Pons (tissue), 1 donor: ENCODE measurements around the gene POLR2I.
"Not testable (repeated sequence)": the region's sequence is repeated elsewhere in the genome, so short reads cannot be mapped to it uniquely, and the experiment has no call there.

ENCODE experiments used
- DNase-seq: peaks from one replicate; pipeline ENCODE4 v3.0.0-alpha.2; 2016; ENCODE audit warnings: low spot score

Gene POLR2I

DNA sequence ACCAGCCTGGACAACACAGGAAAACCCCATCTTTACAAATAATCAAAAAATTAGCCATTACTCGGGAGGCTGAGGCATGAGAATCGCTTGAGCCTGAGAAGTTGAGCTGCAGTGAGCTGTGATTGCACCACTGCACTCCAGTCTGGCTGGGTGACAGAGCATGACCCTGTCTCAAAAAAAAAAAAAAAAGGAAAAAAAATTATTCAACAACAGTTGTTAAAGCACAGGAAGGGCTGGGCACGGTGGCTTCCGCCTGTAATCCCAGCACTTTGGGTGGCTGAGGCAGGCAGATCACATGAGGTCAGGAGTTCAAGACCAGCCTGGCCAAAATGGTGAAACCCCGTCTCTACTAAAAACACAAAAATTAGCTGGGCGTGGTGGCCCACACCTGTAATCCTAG, 16.5 kb upstream of the POLR2I start:
- not testable (repeated sequence) for DNase-seq

GRCh38 chr19:36128392-36128736, 13.7 kb upstream of the POLR2I start:
- DNase-seq: no peak

DNA sequence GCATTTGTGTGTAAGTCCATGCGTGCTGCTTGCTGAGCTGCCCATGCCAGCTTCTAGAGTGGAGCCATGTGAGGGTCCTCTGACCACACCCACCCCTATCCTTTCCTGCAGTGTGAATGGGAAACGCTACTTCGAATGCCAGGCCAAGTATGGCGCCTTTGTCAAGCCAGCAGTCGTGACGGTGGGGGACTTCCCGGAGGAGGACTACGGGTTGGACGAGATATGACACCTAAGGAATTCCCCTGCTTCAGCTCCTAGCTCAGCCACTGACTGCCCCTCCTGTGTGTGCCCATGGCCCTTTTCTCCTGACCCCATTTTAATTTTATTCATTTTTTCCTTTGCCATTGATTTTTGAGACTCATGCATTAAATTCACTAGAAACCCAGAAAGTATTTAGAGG, 10.9 kb upstream of the POLR2I start:
- no peak for DNase-seq

- no peak for DNase-seq
These were observed 6.9 kb upstream of the POLR2I start for GRCh38 chr19:36121486-36122124.

GRCh38 chr19:36120984-36121358, 6.3 kb upstream of the POLR2I start:
- DNase-seq: no peak

DNA sequence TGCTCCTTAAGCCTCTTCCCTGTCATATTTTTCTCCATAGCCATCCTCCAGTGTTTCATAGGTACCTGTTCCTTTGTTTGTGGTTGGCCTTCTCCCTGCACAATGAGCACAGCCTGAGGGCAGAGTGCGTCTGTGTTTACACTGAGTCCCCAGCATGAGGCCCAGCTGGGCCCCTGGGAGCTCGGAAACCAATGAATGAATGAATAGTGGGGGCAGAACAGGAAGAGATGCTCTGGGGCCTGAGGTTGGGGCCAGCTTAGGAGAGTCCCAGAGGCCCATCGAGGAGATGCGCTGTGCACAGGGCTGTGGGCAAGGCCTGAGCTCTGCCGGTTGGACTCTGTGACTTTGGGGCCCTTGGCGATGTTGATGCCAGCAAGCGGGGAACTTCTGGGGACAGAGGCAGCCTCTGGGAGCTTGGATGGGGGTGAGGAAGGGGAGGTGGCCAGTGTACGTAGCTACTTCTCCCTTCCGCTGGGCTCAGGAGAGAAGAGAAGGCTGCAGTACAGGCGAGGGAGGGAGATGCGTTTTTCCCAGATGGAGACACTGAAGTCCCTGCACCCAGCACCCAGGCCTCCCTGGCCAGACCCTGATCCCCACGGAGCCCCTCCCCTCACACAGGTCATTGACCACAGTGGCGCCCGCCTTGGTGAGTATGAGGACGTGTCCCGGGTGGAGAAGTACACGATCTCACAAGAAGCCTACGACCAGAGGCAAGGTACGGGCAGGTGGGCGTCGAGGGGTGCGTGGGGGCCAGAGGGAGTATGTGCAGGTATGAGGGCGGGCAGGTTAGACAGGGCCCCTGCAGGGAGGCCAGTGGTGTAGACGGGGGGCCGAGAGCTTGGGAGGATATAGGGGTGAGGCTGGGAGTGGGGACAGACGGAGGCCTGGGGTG, 5.7 kb upstream of the POLR2I start:
- DNase-seq: no peak

GRCh38 chr19:36116344-36116637, 1.6 kb upstream of the POLR2I start:
- DNase-seq: no peak

DNA sequence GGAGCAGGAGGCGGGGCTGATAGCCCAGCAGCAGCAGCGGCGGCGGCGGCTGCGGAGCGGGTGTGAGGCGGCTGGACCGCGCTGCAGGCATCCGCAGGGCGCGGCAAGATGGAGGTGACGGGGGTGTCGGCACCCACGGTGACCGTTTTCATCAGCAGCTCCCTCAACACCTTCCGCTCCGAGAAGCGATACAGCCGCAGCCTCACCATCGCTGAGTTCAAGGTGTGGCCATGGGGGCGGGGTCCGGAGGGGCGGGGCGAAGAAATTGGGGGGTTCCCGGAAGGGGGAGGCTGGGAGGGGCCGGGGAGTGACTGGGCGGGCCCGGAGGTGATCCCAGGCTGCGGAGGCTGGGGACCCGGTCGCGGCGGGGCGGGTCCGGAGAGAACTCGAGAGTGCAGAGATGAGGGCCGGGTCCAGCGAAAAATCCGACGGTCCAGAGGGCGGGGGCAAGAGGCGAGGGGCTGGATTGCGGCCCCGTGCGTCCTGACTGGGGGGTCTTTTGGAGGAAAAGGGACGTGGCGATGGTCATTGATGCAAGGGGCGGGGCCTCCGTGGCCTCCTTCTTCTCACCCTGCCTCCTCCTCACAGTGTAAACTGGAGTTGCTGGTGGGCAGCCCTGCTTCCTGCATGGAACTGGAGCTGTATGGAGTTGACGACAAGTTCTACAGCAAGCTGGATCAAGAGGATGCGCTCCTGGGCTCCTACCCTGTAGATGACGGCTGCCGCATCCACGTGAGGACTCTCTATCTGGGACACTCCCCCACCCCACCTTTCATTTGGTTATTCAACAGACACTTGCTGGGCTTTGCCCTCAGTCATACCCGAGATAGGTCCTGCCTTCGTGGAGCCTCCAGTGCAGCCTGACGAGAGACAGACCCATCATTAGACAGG, 1.0 kb upstream of the POLR2I start, which contains the start of gene TBCB:
Gene TBCB (plus strand): TSS at position 16 of the 891 bp plus-strand sequence. CDS start 93 bp downstream, at position 109.
- no peak for DNase-seq

GRCh38 chr19:36113894-36114720, 568 bp downstream of the POLR2I start:
- peak; percentile 39 for DNase-seq

GRCh38 chr19:36113425-36113824, 1.2 kb downstream of the POLR2I start:
- no peak for DNase-seq

DNA sequence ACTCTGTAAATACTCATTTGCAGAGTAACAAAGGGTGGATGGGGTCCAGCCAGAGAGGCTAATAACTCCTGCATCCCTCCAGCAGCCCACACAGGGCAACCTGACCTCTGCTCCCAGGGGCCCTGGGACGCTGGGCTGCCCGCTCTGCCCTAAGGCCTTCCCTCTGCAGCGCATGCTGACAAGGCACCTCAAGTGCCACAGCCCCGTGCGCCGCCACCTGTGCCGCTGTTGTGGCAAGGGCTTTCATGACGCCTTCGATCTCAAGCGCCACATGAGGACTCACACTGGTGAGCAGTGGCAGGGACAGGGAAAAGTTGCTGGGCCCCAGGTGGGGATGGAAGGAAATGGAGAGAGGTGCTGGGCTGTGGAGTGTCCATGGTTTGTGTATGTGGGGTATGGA, 2.0 kb downstream of the POLR2I start:
- no peak for DNase-seq

GRCh38 chr19:36111200-36111539, 3.5 kb downstream of the POLR2I start:
- DNase-seq: no peak

DNA sequence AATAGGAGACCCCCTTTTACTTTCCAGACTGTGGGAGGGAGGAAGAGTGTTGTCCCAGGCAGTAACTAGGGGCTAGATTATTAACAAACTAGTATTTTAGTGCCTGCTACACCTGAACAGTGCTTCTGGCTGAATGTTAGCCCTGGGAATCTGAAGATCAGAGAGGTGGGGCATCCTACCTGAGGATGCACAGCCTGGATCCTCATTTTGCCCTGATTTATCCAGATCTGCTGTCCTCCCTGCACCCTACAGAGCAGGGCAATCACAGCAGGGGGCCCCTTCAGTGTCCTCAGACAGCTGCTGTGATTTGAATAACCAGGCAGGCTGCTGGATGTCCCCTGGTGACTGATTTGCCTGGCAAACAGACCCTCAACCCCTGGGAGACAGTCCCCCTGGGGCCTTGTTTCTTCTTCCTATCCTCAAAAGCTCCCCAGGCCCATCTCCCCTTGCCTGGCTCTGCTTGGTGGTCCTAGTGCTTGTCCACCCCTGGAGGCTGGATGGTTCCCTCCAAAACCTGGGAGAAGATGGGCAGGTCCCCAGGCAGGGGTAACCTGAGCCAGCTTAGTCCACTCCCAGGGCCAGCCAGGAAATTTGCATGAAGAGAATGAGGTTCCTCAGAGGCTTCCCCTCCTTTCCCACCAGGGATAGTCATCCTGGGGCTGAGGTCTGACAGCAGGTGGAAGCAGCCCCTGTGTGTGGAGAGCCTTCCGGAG, 4.0 kb downstream of the POLR2I start, which contains the start of gene OVOL3:
Gene OVOL3 (plus strand): TSS at position 657 of the 713 bp plus-strand sequence. CDS start 60 bp downstream, outside the sequence.
- no peak for DNase-seq

DNA sequence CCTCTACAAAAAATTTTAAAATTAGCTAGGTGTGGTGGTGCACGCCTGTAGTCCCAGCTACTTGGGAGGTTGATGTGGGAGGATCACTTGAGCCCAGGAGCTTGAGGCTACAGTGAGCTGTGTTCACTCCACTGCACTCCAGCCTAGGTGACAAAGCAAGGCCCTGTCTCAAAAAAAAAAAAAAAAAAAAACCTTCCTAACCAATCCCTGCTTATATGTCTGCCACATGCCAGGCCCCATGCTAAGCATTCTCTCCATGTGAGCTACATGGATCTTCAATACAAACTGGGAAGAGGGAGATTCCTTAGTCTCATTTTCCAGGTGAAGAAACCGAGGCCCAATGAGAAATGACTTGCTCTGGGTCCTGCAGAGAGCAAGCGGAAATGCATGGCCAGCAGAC, 6.0 kb downstream of the POLR2I start:
- DNase-seq: no peak

- DNase-seq: no peak
These were observed 7.7 kb downstream of the POLR2I start for GRCh38 chr19:36106991-36107390.

DNA sequence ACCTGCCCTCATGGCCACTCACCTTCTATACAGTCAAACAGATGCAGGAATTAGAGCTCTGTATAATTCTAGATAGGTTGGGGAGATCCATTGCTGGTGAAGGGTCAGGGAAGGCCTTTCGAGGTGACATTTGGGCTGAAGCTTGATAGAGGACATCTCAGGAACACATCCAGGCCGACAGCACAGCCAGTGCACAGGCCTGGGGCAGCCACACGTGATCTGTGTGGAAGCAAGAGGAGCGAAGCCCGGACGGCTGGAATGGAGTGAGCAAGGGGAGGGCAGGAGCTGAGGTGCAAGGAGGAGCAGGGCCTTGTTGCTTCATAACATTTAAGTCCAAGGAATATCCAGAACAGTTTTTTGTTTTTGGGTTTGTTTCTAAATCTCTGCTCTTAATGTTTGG, 8.2 kb downstream of the POLR2I start:
- no peak for DNase-seq

DNA sequence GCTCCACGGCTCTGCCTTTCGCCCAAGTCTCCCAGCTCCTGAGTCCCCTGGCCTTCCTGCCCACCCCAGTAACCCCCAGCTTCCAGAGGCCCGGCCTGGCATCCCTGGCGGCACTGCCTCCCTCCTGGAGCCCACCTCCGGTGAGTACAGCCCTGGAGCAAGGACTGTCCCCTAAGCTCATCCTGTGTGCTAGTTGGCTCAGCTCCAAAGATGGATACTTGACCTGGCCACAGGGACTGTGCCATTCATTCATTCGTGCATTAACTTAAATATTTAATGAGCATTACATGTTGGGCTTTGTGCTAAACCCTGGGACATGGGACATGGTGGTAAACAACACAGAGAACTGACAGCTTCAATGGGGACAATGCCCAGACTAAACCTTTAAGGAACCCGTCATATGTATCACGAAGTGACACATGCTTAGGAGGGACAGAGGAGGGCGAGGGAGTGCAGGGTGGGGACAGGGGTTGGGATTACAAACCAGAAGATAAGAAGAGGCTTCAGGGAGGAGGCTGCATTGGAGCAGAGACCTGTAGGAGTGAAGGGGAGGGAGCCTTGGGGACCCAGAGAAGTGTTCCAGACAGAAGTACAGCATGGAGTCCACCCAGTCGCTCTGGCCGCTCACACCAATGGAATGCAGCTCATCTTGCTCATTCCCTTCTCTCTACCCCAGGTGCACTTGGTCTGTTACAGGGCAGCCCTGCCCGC, 10.7 kb downstream of the POLR2I start:
- no peak for DNase-seq

DNA sequence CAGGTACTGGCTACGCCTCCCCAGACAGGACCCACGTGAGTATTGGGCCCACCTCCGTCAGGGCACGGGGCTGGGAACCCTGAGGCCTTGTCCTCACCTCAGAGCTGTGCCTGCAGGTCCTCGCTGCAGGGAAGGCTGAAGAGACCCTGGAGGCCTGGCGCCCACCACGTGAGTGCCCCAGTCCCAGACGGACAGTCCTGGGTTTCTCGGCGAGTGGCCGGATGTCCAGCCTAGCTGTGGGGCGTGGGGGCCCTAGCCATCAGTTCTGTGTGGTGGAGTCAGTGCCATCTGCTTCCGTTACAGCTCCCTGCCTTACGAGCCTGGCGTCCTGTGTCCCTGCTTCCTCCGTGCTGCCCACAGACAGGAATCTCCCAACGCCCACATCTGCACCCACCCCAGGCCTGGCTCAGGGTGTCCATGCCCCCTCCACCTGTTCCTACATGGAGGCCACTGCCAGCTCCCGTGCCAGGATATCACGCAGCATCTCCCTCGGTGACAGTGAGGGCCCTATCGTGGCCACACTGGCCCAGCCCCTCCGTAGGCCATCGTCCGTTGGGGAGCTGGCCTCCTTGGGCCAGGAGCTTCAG, 11.5 kb downstream of the POLR2I start:
- no peak for DNase-seq

GRCh38 chr19:36101550-36102327, 12.9 kb downstream of the POLR2I start:
- no peak for DNase-seq
